Activated B cell treated with CpG ODN at 0.5 μM for 24 hours (primary cell): ENCODE measurements around the gene SLC6A5. TPM values are rescaled to one million over a fixed set of nuclear protein-coding genes. Genes with fewer than 3 reads are reported as not detected.
A peak's percentile ranks its signal among the peaks of the same experiment; 100 is the strongest.

Experiments used
- ATAC-seq: fragments of 200-7000 bp; cut with Tn5 transposase; one replicate; pipeline ENCODE4 v1.10.0; 2021; ENCODE audit warnings: low read depth, mild to moderate bottlenecking, moderate library complexity
- CTCF ChIA-PET: fragments of 350-600 bp; sonication (Branson Sonifier 250); formaldehyde crosslinking; loops from one replicate; lab custom pipeline; 2021; ENCODE audit warnings: antibody characterized with exemption; lab: Charles Lee
- POLR2A ChIA-PET: fragments of 350-600 bp; sonication (Branson Sonifier 250); formaldehyde crosslinking; loops from one replicate; lab custom pipeline; 2021; ENCODE audit warnings: antibody characterized with exemption; lab: Charles Lee
- DNase-seq: peaks from one replicate; pipeline ENCODE4 v3.0.0; 2022
- H3K27ac Mint-ChIP-seq: one replicate; pipeline ENCODE4 v1.8.0; 2020; ENCODE audit warnings: mixed read lengths
- H3K27me3 Mint-ChIP-seq: one replicate; pipeline ENCODE4 v1.8.0; 2021; ENCODE audit warnings: mixed read lengths
- H3K36me3 Mint-ChIP-seq: one replicate; pipeline ENCODE4 v1.8.0; 2021; ENCODE audit warnings: low read depth, mixed read lengths
- H3K4me1 Mint-ChIP-seq: one replicate; pipeline ENCODE4 v1.8.0; 2021; ENCODE audit warnings: mixed read lengths
- H3K4me3 Mint-ChIP-seq: one replicate; pipeline ENCODE4 v1.8.0; 2020; ENCODE audit warnings: mild to moderate bottlenecking, mixed read lengths
- H3K9me3 Mint-ChIP-seq: one replicate; pipeline ENCODE4 v1.8.0; 2020; ENCODE audit warnings: mixed read lengths
- intact Hi-C: fragments of 100-400 bp; cut with micrococcal nuclease; formaldehyde crosslinking; loops from one replicate; pipeline ENCODE4 v1.15.1; 2024
- total RNA-seq: library from RNA; stranded (reverse); gene quantifications from 2 replicates; pipeline ENCODE4 v1.2.3, GENCODE V29; 2022
- TF ChIP-seq, protein P1 (sequence below): fragments of 200-600 bp; IDR thresholded peaks from one replicate; pipeline ENCODE4 v1.8.0; 2022; ENCODE audit warnings: antibody characterized with exemption, mild to moderate bottlenecking

Gene SLC6A5
- total RNA-seq, 1 donor from 2014 or later = not detected

DNA sequence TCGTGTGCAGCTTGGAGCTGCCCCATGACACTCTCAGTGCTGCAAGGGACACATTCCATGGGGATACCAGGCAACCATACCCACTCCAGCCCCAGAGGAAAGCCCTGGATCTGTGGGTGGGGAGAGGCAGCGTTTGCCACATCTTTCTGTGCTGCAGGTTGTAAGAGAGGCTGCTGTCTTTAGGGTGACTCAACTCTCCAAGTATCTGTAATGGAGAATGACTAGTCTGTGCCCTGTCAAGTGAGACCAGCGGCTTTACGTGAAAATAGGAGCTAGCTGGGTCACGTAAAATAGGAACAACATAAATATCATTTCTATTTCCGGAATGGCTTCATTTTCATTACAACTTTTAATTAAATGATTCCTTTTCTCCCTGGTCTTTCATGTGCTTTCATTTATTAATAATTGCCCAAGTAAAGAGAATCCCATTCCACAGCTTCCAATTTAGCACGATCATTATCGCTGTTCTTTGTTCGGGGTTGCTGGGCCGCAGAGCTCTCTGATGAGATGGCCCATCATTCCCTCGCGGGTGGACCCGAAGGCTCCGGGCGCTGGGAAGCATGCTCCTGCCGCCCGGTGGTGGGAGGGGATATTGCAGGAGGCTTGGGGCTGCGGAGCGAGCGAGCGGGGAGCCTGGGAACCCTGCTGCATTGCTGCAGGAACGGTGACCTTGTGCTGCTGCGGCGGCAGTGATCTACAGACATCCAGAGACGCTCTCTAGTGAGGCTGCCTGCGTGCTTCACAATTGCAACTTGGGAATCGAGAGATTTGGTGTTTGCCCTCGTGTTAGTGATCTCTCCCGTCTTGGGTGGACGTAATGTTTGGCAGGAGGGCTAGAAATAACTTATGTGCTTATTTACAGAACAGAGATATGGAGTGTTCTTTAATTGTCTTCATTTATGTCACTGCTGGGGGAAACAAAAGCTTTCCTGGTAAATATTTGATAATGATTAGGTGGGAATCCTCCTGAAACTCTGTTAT, 10.6 kb downstream of the SLC6A5 start:
- Mint-ChIP-seq H3K27me3 (peaks cover 69% of the 10 kb centered on the region), H3K9me3 (no peaks in the 10 kb centered on the region), H3K4me1 (peaks cover 7% of the 10 kb centered on the region), H3K36me3 (no peaks in the 10 kb centered on the region), H3K4me3 (peak overlapping the region; percentile 58), H3K27ac (no peak overlapping the region)
- POLR2A ChIA-PET = no interaction called here
- TF ChIP-seq, protein P1, sequence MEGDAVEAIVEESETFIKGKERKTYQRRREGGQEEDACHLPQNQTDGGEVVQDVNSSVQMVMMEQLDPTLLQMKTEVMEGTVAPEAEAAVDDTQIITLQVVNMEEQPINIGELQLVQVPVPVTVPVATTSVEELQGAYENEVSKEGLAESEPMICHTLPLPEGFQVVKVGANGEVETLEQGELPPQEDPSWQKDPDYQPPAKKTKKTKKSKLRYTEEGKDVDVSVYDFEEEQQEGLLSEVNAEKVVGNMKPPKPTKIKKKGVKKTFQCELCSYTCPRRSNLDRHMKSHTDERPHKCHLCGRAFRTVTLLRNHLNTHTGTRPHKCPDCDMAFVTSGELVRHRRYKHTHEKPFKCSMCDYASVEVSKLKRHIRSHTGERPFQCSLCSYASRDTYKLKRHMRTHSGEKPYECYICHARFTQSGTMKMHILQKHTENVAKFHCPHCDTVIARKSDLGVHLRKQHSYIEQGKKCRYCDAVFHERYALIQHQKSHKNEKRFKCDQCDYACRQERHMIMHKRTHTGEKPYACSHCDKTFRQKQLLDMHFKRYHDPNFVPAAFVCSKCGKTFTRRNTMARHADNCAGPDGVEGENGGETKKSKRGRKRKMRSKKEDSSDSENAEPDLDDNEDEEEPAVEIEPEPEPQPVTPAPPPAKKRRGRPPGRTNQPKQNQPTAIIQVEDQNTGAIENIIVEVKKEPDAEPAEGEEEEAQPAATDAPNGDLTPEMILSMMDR = no peak
- CTCF ChIA-PET = interaction anchor here (1.3 to 2.2 kb wide), 3 partner anchors 10 to 481 kb away, joined by 3 to 11 read pairs (median 4); no protein-coding TSS in a partner anchor
- peak; percentile 29 for DNase-seq
- intact Hi-C loops = loop anchor here (2.0 kb wide), 1 partner anchor 223 kb away; the partner anchor contains the start of gene PRMT3
- ATAC-seq = peak; percentile 68

DNA sequence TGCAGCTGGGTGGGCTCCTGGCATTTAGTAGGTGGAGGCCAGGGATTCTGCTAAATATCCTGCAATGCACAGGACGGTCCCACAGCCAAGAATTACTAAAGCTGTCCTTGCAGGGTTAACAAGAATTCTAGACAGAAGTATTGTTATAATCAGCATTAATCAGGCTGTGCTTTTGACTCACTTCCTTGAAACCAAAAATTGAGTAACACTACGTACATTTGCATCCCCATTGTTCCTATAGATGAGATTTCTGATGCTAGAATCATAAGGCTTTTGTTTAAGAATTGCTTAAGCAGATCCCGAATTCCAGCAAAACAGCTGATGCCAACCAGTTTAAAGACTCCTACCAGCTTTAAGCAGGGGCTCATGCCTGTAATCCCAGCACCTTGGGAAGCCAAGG, 11.4 kb downstream of the SLC6A5 start:
- CTCF ChIA-PET = interaction anchor here (1.4 to 2.2 kb wide), 2 partner anchors 9 to 482 kb away, joined by 4 to 11 read pairs; no protein-coding TSS in a partner anchor
- ATAC-seq (no peak), DNase-seq (no peak)
- Mint-ChIP-seq H3K9me3 (no peaks in the 10 kb centered on the region), H3K27ac (no peak overlapping the region), H3K4me1 (peaks cover 7% of the 10 kb centered on the region), H3K36me3 (no peaks in the 10 kb centered on the region), H3K27me3 (peaks cover 67% of the 10 kb centered on the region), H3K4me3 (no peak overlapping the region)
- intact Hi-C loops = loop anchor here (2.0 kb wide), 1 partner anchor 224 kb away; the partner anchor contains the start of gene PRMT3
- POLR2A ChIA-PET = no interaction called here
- TF ChIP-seq, protein P1 = no peak

DNA sequence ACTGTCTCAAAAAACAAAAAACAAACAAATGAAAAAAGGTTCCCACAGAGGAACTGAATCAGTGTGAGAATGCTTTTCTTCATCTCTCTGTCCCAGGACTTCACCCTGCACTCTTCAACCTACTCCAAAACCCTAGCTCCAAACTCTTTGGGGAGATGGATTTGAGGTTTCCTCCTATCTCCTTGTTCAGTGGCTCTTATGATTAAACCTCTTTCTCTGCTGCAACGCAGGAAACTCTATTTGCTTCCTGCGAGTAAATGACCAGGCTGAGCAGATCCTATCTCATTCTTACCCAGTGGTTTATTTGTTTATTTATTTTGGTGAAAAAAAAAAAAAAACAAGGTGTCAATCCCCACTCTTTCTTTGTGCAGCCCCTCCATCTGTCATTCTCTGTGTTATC, 12.0 kb downstream of the SLC6A5 start:
- H3K9me3 Mint-ChIP-seq = no peaks in the 10 kb centered on the region
- peaks cover 63% of the 10 kb centered on the region for H3K27me3 Mint-ChIP-seq
- no peak for ATAC-seq
- ChIA-PET CTCF (interaction anchor here (2.2 kb wide), 1 partner anchor 483 kb away, joined by 11 read pairs; no protein-coding TSS in a partner anchor), POLR2A (no interaction called here)
- no peak for DNase-seq
- no peaks in the 10 kb centered on the region for H3K36me3 Mint-ChIP-seq
- no peak overlapping the region for H3K4me3 Mint-ChIP-seq
- intact Hi-C loops = loop anchor here (2.0 kb wide), 1 partner anchor 225 kb away; the partner anchor contains the start of gene PRMT3
- TF ChIP-seq, protein P1 = no peak
- peaks cover 7% of the 10 kb centered on the region for H3K4me1 Mint-ChIP-seq
- H3K27ac Mint-ChIP-seq = no peak overlapping the region

DNA sequence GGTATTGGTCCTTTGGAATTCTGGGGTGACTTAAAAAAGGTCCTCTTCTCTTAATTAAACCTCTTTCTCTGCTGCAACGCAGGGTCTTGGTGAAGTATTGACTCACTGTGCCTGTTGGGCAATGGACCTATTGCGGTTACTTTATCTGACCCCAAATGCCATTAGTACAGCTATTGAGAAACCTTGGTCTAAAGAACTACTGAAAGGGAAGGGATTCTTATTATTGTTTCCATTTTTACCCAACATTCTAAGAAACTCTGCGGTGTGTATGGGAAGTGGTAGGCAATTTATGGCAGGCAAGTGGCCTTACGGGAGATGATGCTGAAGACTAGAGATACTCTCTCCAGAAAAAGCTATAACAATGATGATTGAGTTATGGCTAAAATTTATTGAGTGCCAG, 12.5 kb downstream of the SLC6A5 start:
- ATAC-seq = no peak
- intact Hi-C loops = loop anchor here (2.0 kb wide), 1 partner anchor 225 kb away; the partner anchor contains the start of gene PRMT3

More for the DNA sequence above, 12.5 kb downstream of the SLC6A5 start:
- Mint-ChIP-seq H3K9me3 (no peaks in the 10 kb centered on the region), H3K4me1 (peaks cover 7% of the 10 kb centered on the region), H3K36me3 (no peaks in the 10 kb centered on the region), H3K27ac (no peak overlapping the region), H3K4me3 (no peak overlapping the region), H3K27me3 (peaks cover 63% of the 10 kb centered on the region)
- TF ChIP-seq, protein P1 = no peak
- DNase-seq = no peak
- POLR2A ChIA-PET = no interaction called here
- CTCF ChIA-PET = no interaction called here
